Measurements from ENCODE around the gene CCBE1. TPM values are rescaled to one million over a fixed set of nuclear protein-coding genes. Genes with fewer than 3 reads are reported as not detected.

Gene CCBE1
- total and polyA plus RNA-seq, 2 of the 4 experiments (the other 2 are of a cell fraction) = 64.8 to 148 TPM

DNA sequence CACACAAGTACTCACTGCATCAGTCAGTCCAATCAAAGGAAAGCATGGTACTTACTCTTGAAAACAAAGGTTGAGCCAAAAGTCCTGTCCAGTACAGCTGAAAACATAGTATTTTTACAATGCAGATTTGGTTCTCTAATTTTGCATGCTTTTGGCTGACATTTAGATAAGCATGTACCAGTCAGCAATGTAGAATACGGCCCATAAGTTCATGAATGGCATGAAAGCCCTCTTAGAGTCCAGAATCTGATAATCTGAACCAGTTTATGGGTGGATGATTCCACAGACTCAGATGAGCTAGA, 90.2 kb downstream of the CCBE1 start:
- ChIA-PET CTCF (interaction anchor here (0.8 to 1.2 kb wide), 3 partner anchors 25 to 187 kb away, joined by 3 to 8 read pairs (median 3); partner anchors contain the start of gene CCBE1), POLR2A (ENCODE audit: unreplicated experiment) (no interaction called here)
- Histone ChIP-seq H3K23ac (ENCODE audit: low read depth, low read length) (no peak overlapping the region; the same call in 1 of the 2 replicates), H3K4me3 (ENCODE audit: insufficient read depth, low read depth, low read length) (no peak overlapping the region), H4K20me1 (ENCODE audit: insufficient read depth, low read length) (peaks cover 18% of the 10 kb centered on the region; the same call in 1 of the 2 replicates), H3K9ac (ENCODE audit: low read depth, low read length) (no peak overlapping the region), H2BK15ac (ENCODE audit: low read depth, low read length) (no peak overlapping the region; the same call in 1 of the 3 replicates), H3K56ac (ENCODE audit: extremely low read depth, insufficient read depth, low read length) (no peak overlapping the region), H3K18ac (ENCODE audit: low read depth, low read length) (peak overlapping the region; percentile 86), H2BK20ac (ENCODE audit: low read depth, low read length) (0 out of 2 replicates have a peak overlapping the region, but pooled peaks have one; percentile 40), H4K91ac (ENCODE audit: insufficient read depth, low read depth, low read length) (0 out of 2 replicates have a peak overlapping the region, but pooled peaks have one; percentile 65), H2AK9ac (replicated peaks; ENCODE audit: low read depth, low read length, poor library complexity) (no peak overlapping the region), H3K79me1 (ENCODE audit: low read depth in 1 of 2, low read length in 2 of 2) (peaks cover 17 to 38% of the 10 kb centered on the region in 2 experiments), H4K5ac (ENCODE audit: low read depth, low read length) (peak overlapping the region; percentile 60; the same call in 1 of the 2 replicates), H2BK120ac (ENCODE audit: low read depth, low read length) (peak overlapping the region; percentile 46), H3K36me3 (ENCODE audit: control insufficient read depth, insufficient read depth, low read length) (no peaks in the 10 kb centered on the region), H3K9me3 (ENCODE audit: control insufficient read depth, insufficient read depth, low read length) (no peaks in the 10 kb centered on the region), H3K14ac (replicated peaks; ENCODE audit: low read depth, low read length) (0 out of 2 replicates have a peak overlapping the region, but pooled peaks have one; percentile 8), H2AFZ (replicated peaks; ENCODE audit: low read length, poor library complexity) (no peak overlapping the region), H3K27ac (ENCODE audit: insufficient read depth, low read length) (peak overlapping the region; percentile 93; the same call in 1 of the 2 replicates), H3K27me3 (ENCODE audit: control insufficient read depth, insufficient read depth, low read length) (no peaks in the 10 kb centered on the region), H3K4me1 (ENCODE audit: control insufficient read depth, insufficient read depth, low read length) (peaks cover 23% of the 10 kb centered on the region), H3K9me1 (ENCODE audit: insufficient read depth, low read length) (peaks cover 15% of the 10 kb centered on the region), H3K4ac (ENCODE audit: low read depth, low read length) (peak overlapping the region; percentile 61; the same call in 1 of the 2 replicates), H2BK5ac (ENCODE audit: low read depth, low read length, poor library complexity, severe bottlenecking) (peak overlapping the region; percentile 52), H4K8ac (ENCODE audit: low read depth in 2 of 2, low read length in 2 of 2) (peak overlapping the region in 1 of 2 experiments; percentile 46; a peak in 1 of 4 replicates), H3K4me2 (ENCODE audit: low read depth, low read length) (peak overlapping the region; percentile 71), H2AK5ac (ENCODE audit: low read depth, low read length) (no peak overlapping the region)
- intact Hi-C loops (cut with micrococcal nuclease) = loop anchor here (5.0 to 10.0 kb wide), 2 partner anchors 122 to 150 kb away; no protein-coding TSS in a partner anchor
- DNase-seq (no peak), ATAC-seq (ENCODE audit: low read depth) (no peak)
- dilution Hi-C loops (cut with HindIII; ENCODE audit: low sequenced_read_pairs, unreplicated experiment) = no loop called here
- in situ Hi-C loops (cut with MboI; ENCODE audit: low sequenced_read_pairs) = no loop called here
- no peak for TF ChIP-seq NFE2L2 (IDR thresholded peaks at IDR 0.05; ENCODE audit: low read depth, low read length)
- no CpG with 5 or more reads among the region's 1 CpG for WGBS, 2 experiments (ENCODE audit: extremely low coverage in 2 of 2, insufficient read length in 1 of 2)
- no TSS peak for BruUV-seq (replicated peaks)

All from IMR-90 (cell line).